ENCODE measurements around the gene ATP6V1F.

DNA sequence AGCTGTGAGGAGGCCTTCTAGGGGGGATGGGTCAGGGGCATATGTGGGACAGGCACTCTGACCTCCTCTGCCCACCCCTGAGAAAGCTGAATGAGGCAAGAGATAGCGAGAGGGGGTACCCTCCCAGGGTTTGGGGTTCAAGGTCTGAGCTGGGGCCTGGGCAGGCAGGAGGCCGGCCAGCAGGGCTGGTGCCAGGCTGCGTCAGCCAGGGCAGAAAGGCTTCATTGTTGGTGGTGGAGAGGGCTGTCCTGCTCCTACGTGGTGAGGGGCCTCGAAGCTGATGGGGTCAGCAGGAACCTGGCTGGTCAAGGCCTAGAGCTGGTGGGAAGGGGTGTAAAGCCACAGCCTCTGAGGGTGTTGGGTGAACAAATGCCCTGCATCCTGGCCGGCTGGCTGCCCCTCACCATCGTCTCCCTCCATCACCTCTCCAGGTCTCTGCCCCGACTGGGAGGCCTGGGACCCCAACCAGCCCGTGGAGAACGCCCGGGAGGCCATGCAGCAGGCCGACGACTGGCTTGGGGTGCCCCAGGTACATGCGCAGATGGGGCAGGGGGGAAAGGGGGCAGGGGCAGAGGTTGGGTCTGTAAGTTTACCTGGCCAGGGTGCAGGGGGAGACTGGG lies 25.8 kb upstream of the ATP6V1F start:
- TF ChIP-seq POLR2A (IDR thresholded peaks at IDR 0.05) (no peak), POLR2AphosphoS5 (IDR thresholded peaks at IDR 0.05; ENCODE audit: insufficient read depth in 1 of 2, low read depth in 1 of 2) (no peak)
- TF ChIP-seq, protein P1, sequence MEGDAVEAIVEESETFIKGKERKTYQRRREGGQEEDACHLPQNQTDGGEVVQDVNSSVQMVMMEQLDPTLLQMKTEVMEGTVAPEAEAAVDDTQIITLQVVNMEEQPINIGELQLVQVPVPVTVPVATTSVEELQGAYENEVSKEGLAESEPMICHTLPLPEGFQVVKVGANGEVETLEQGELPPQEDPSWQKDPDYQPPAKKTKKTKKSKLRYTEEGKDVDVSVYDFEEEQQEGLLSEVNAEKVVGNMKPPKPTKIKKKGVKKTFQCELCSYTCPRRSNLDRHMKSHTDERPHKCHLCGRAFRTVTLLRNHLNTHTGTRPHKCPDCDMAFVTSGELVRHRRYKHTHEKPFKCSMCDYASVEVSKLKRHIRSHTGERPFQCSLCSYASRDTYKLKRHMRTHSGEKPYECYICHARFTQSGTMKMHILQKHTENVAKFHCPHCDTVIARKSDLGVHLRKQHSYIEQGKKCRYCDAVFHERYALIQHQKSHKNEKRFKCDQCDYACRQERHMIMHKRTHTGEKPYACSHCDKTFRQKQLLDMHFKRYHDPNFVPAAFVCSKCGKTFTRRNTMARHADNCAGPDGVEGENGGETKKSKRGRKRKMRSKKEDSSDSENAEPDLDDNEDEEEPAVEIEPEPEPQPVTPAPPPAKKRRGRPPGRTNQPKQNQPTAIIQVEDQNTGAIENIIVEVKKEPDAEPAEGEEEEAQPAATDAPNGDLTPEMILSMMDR (IDR thresholded peaks at IDR 0.05), result no peak
